ENCODE data around the gene HAO1.

Gene HAO1

DNA sequence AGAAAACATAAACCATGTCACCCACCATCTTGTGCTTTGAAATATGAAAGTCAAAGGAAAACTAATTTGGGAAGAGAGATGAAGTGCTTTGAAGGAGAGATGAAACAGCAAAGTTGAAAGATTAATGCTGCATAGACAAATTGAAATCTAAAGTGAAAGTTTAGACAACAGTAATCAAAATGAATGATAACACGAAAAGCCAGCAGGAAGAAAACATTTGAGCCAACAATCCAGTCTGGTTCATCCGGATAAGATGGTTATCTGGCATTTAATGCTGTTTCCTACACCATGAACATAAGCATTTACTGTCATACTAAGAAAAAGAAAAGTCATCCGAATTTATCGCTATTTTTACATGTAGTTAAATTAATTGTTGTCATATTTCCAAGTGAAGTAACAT lies 595 bp downstream of the HAO1 start:
- H3K9ac ChIP-seq (ENCODE audit: low read depth, low read length, poor library complexity, severe bottlenecking): no peak overlapping the region

DNA sequence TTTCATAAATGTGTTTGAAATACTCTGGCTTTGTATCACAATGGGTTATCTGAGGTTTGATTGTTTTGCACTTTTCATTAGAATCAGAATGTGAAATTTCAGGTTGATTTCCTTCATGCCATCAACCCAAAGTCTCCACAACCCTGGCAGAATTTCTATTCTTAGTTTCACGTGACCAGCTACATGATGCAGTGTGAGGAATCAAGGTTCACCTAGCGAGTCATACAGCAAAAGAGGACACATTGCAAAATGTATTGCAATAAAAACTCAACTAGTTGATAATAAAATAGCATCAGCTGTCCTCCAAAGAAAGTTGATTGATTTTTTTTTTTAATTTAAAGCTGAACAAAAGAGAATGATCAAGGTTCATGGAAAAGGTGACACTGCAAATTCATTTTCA lies 2.2 kb downstream of the HAO1 start:
- H3K9ac ChIP-seq (ENCODE audit: low read depth, low read length, poor library complexity, severe bottlenecking): no peak overlapping the region
- no peaks in the 10 kb centered on the region for H3K36me3 ChIP-seq (ENCODE audit: insufficient read depth, low read length)
- TF ChIP-seq, protein P1, sequence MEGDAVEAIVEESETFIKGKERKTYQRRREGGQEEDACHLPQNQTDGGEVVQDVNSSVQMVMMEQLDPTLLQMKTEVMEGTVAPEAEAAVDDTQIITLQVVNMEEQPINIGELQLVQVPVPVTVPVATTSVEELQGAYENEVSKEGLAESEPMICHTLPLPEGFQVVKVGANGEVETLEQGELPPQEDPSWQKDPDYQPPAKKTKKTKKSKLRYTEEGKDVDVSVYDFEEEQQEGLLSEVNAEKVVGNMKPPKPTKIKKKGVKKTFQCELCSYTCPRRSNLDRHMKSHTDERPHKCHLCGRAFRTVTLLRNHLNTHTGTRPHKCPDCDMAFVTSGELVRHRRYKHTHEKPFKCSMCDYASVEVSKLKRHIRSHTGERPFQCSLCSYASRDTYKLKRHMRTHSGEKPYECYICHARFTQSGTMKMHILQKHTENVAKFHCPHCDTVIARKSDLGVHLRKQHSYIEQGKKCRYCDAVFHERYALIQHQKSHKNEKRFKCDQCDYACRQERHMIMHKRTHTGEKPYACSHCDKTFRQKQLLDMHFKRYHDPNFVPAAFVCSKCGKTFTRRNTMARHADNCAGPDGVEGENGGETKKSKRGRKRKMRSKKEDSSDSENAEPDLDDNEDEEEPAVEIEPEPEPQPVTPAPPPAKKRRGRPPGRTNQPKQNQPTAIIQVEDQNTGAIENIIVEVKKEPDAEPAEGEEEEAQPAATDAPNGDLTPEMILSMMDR (conservative IDR thresholded peaks at IDR 0.05; ENCODE audit: low read length): no peak
- no peak for TF ChIP-seq EZH2phosphoT487 (IDR thresholded peaks at IDR 0.05; ENCODE audit: borderline replicate concordance)
- no peaks in the 10 kb centered on the region for H3F3A ChIP-seq (ENCODE audit: low read depth)
- no peaks in the 10 kb centered on the region for H4K20me1 ChIP-seq (ENCODE audit: insufficient read depth, low read length, poor library complexity, severe bottlenecking)
- no peaks in the 10 kb centered on the region for H3K9me3 ChIP-seq (ENCODE audit: insufficient read depth, low read depth, low read length)
- H3K4me1 ChIP-seq (ENCODE audit: insufficient read depth, low read length, poor library complexity, severe bottlenecking): peaks cover 10% of the 10 kb centered on the region
- no peaks in the 10 kb centered on the region for H3K9me2 ChIP-seq (replicated peaks; ENCODE audit: low read depth, low read length)
- H3K79me2 ChIP-seq (ENCODE audit: insufficient read depth, low read length): no peaks in the 10 kb centered on the region
- H3K4me2 ChIP-seq (ENCODE audit: low read depth, low read length, poor library complexity, severe bottlenecking): no peak overlapping the region
- H3K27me3 ChIP-seq (ENCODE audit: insufficient read depth, low read length, poor library complexity, severe bottlenecking): no peaks in the 10 kb centered on the region
- H2AFZ ChIP-seq (ENCODE audit: low read length): no peak overlapping the region
- H3K4me3 ChIP-seq (ENCODE audit: low read length, poor library complexity, severe bottlenecking): no peak overlapping the region

More for the DNA sequence above, 595 bp downstream of the HAO1 start:
- H3K36me3 ChIP-seq (ENCODE audit: insufficient read depth, low read length): no peaks in the 10 kb centered on the region
- H4K20me1 ChIP-seq (ENCODE audit: insufficient read depth, low read length, poor library complexity, severe bottlenecking): no peaks in the 10 kb centered on the region
- H3K79me2 ChIP-seq (ENCODE audit: insufficient read depth, low read length): no peaks in the 10 kb centered on the region
- H3K4me1 ChIP-seq (ENCODE audit: insufficient read depth, low read length, poor library complexity, severe bottlenecking): peaks cover 4% of the 10 kb centered on the region
- no peaks in the 10 kb centered on the region for H3K27me3 ChIP-seq (ENCODE audit: insufficient read depth, low read length, poor library complexity, severe bottlenecking)
- no peak for TF ChIP-seq EZH2phosphoT487 (IDR thresholded peaks at IDR 0.05; ENCODE audit: borderline replicate concordance)
- TF ChIP-seq, protein P1 (conservative IDR thresholded peaks at IDR 0.05; ENCODE audit: low read length): no peak
- H2AFZ ChIP-seq (ENCODE audit: low read length): no peak overlapping the region
- H3K9me2 ChIP-seq (replicated peaks; ENCODE audit: low read depth, low read length): no peaks in the 10 kb centered on the region
- H3F3A ChIP-seq (ENCODE audit: low read depth): no peaks in the 10 kb centered on the region
- no peak overlapping the region for H3K4me2 ChIP-seq (ENCODE audit: low read depth, low read length, poor library complexity, severe bottlenecking)
- no peak overlapping the region for H3K4me3 ChIP-seq (ENCODE audit: low read length, poor library complexity, severe bottlenecking)
- H3K9me3 ChIP-seq (ENCODE audit: insufficient read depth, low read depth, low read length): no peaks in the 10 kb centered on the region

DNA sequence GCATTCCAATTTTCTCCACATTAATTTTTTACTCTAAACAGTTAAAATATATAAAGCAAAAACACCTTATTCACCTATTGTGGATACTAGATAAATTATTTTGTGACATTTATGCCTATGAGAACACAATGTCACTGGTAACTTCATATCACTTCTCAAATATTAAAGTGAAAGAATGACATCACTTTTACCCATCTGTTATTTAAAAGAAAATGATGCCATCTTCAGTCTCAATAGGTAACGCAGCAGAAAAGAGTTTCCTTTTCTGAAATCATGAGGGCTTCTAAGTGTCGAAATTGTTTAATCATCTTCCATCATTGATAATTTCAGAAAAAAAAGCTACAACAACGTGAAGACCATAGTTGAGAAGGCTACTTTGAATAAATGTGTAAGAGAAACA lies 2.9 kb downstream of the HAO1 start:
- H3K4me2 ChIP-seq (ENCODE audit: low read depth, low read length, poor library complexity, severe bottlenecking): no peak overlapping the region
- TF ChIP-seq EZH2phosphoT487 (IDR thresholded peaks at IDR 0.05; ENCODE audit: borderline replicate concordance): no peak
- TF ChIP-seq, protein P1 (conservative IDR thresholded peaks at IDR 0.05; ENCODE audit: low read length): no peak
- no peaks in the 10 kb centered on the region for H4K20me1 ChIP-seq (ENCODE audit: insufficient read depth, low read length, poor library complexity, severe bottlenecking)
- H3K9ac ChIP-seq (ENCODE audit: low read depth, low read length, poor library complexity, severe bottlenecking): no peak overlapping the region
- no peaks in the 10 kb centered on the region for H3F3A ChIP-seq (ENCODE audit: low read depth)
- no peaks in the 10 kb centered on the region for H3K27me3 ChIP-seq (ENCODE audit: insufficient read depth, low read length, poor library complexity, severe bottlenecking)
- H3K9me2 ChIP-seq (replicated peaks; ENCODE audit: low read depth, low read length): no peaks in the 10 kb centered on the region
- H3K9me3 ChIP-seq (ENCODE audit: insufficient read depth, low read depth, low read length): no peaks in the 10 kb centered on the region
- H3K4me3 ChIP-seq (ENCODE audit: low read length, poor library complexity, severe bottlenecking): no peak overlapping the region
- H3K36me3 ChIP-seq (ENCODE audit: insufficient read depth, low read length): no peaks in the 10 kb centered on the region
- peaks cover 10% of the 10 kb centered on the region for H3K4me1 ChIP-seq (ENCODE audit: insufficient read depth, low read length, poor library complexity, severe bottlenecking)
- H3K79me2 ChIP-seq (ENCODE audit: insufficient read depth, low read length): no peaks in the 10 kb centered on the region
- 0 out of 2 replicates have a peak overlapping the region, but pooled peaks have one; percentile 24 for H2AFZ ChIP-seq (ENCODE audit: low read length)

All from Loucy (cell line).